Measurements from ENCODE around the gene CYP3A5. TPM values are rescaled to one million over a fixed set of nuclear protein-coding genes. Genes with fewer than 3 reads are reported as not detected.
A peak's percentile ranks its signal among the peaks of the same experiment; 100 is the strongest.

CYP3A5 gene
- total and polyA plus RNA-seq, 9 of the 15 experiments (the other 6 are each of a cell fraction or from before 2014, with no cell fraction given), result 0.73 to 2.8 (median 1.5) TPM

- H3K9ac ChIP-seq (ENCODE audit: insufficient read depth in 1 of 2, low read depth in 2 of 2, low read length in 2 of 2), result peak overlapping the region in 1 of 2 experiments; percentile 31; a peak in 2 of 4 replicates
- peaks cover 82% of the 10 kb centered on the region for H3K36me3 ChIP-seq (ENCODE audit: control insufficient read depth, insufficient read depth, low read length)
- TF ChIP-seq PURB (CRISPR knock-in tag; IDR thresholded peaks at IDR 0.05; ENCODE audit: low read depth), result no peak
- TF ChIP-seq CHD4 (IDR thresholded peaks at IDR 0.05; ENCODE audit: insufficient read depth, insufficient replicate concordance, low read depth, low read length, poor library complexity, severe bottlenecking), result no peak
- TF ChIP-seq U2AF1 (optimal IDR thresholded peaks at IDR 0.05; ENCODE audit: low read depth, low read length), result no peak
- TF ChIP-seq RBFOX2 (IDR thresholded peaks at IDR 0.05; ENCODE audit: low read depth, low read length), result no peak
- no peak for TF ChIP-seq TCF7 (IDR thresholded peaks at IDR 0.05; ENCODE audit: borderline replicate concordance)
- TF ChIP-seq GABPB2 (CRISPR knock-in tag; conservative IDR thresholded peaks at IDR 0.05), result no peak
- TF ChIP-seq ZFPM2 (CRISPR knock-in tag; IDR thresholded peaks at IDR 0.05), result no peak
- no peak for TF ChIP-seq RFX7 (CRISPR knock-in tag; IDR thresholded peaks at IDR 0.05)
- no peak for TF ChIP-seq PRMT5 (CRISPR knock-in tag; IDR thresholded peaks at IDR 0.05)
- TF ChIP-seq NCOA2 (IDR thresholded peaks at IDR 0.05; ENCODE audit: partially characterized antibody in 2 of 2), result no peak
- TF ChIP-seq MGA (IDR thresholded peaks at IDR 0.05), result no peak
- no peak for TF ChIP-seq NFYB (IDR thresholded peaks at IDR 0.05; ENCODE audit: extremely low read depth, insufficient read length)
Measured at GRCh38 chr7:99621271-99621670, 58.5 kb downstream of the CYP3A5 start.

More at GRCh38 chr7:99621271-99621670, 58.5 kb downstream of the CYP3A5 start:
- BruUV-seq (replicated peaks), result no TSS peak
- no peak overlapping the region for H2AFZ ChIP-seq (ENCODE audit: low read depth, low read length)
- H3K4me2 ChIP-seq (ENCODE audit: insufficient read depth, low read length), result no peak overlapping the region
- peaks cover 11% of the 10 kb centered on the region; the same call in 1 of the 2 replicates for H4K20me1 ChIP-seq (replicated peaks; ENCODE audit: control insufficient read depth, insufficient read depth, low read length)
- H3K4me1 ChIP-seq (replicated peaks in 1 of 2; ENCODE audit: control insufficient read depth in 2 of 2, insufficient read depth in 2 of 2, low read length in 2 of 2), result peaks cover 6 to 19% of the 10 kb centered on the region in 2 experiments; a peak in 4 of 5 replicates
- H3K79me2 ChIP-seq (ENCODE audit: control insufficient read depth, insufficient read depth, low read length), result peaks cover 16% of the 10 kb centered on the region
- WGBS (ENCODE audit: insufficient coverage, low coverage, missing lambda C conversion rate), result 95% methylated on average over 5 of the region's 5 CpGs
- in situ Hi-C loops (cut with MboI) (no loop called here), intact Hi-C loops (cut with micrococcal nuclease) (no loop called here)
- POLR2A ChIA-PET, result interaction anchor here (1.0 to 2.1 kb wide), 2 partner anchors 10 to 54 kb away, joined by 3 to 11 read pairs; no protein-coding TSS in a partner anchor
- H3K27ac ChIP-seq (ENCODE audit: extremely low read depth, low read depth, low read length), result no peak overlapping the region
- H3K27me3 ChIP-seq (ENCODE audit: control insufficient read depth in 2 of 2, insufficient read depth in 2 of 2, low read length in 2 of 2), result no peaks in the 10 kb centered on the region
- H3K9me3 ChIP-seq (replicated peaks; ENCODE audit: control insufficient read depth, insufficient read depth, low read depth, low read length), result no peaks in the 10 kb centered on the region
- no peak overlapping the region for H3K4me3 ChIP-seq
- CTCF ChIA-PET (ENCODE audit: low intra/inter-chr PET ratio), result no interaction called here
- no peak for DNase-seq (ENCODE audit: extremely low read depth in 1 of 4, low spot score in 3 of 4)
- no peak for FAIRE-seq
- ATAC-seq, result no peak
- H3K9me1 ChIP-seq (ENCODE audit: control insufficient read depth, insufficient read depth, low read length), result no peaks in the 10 kb centered on the region

All from K562 (cell line).